A673 (cell line): Measurements from ENCODE around the gene AXDND1. TPM values are rescaled to one million over a fixed set of nuclear protein-coding genes. Genes with fewer than 3 reads are reported as not detected.
"Not testable (repeated sequence)": the region's sequence is repeated elsewhere in the genome, so short reads cannot be mapped to it uniquely, and the experiment has no call there.

Source experiments
- BruUV-seq: library from RNA; stranded (reverse); fragments of 400-500 nt; replicated peaks from 2 replicates; lab custom pipeline; 2021; lab: Mats Ljungman, UMichigan
- CTCF ChIA-PET: fragments of 300-600 bp; sonication (Branson Sonifier 250); formaldehyde crosslinking; loops from one replicate; lab custom pipeline; 2022; ENCODE audit warnings: antibody characterized with exemption; lab: Charles Lee
- POLR2A ChIA-PET: fragments of 300-600 bp; sonication (Branson Sonifier 250); formaldehyde crosslinking; loops from one replicate; lab custom pipeline; 2022; ENCODE audit warnings: antibody characterized with exemption; ENCODE audit not compliant: low non-redundant PET; lab: Charles Lee
- DNase-seq: peaks from one replicate; pipeline ENCODE4 v3.0.0-alpha.2; 2015; ENCODE audit warnings: low spot score
- H3K27ac ChIP-seq: fragments of 200-600 bp; sonication (generic); 2 replicates; pipeline ENCODE4 v1.5.1; 2016; ENCODE audit warnings: mixed run types, low read depth, mild to moderate bottlenecking, mixed read lengths, antibody characterized with exemption, low read length; ENCODE audit not compliant: poor library complexity, severe bottlenecking
- H3K27me3 ChIP-seq: fragments of 200-600 bp; sonication (generic); replicated peaks from 2 replicates; pipeline ENCODE4 v1.6.1; 2017; ENCODE audit warnings: mixed run types, low read depth, mild to moderate bottlenecking, mixed read lengths, antibody characterized with exemption, low read length; ENCODE audit not compliant: insufficient read depth, poor library complexity
- H3K36me3 ChIP-seq: fragments of 200-600 bp; sonication (generic); 2 replicates; pipeline ENCODE4 v1.6.1; 2016; ENCODE audit warnings: mixed run types, mild to moderate bottlenecking, mixed read lengths, antibody characterized with exemption, low read length; ENCODE audit not compliant: insufficient read depth, poor library complexity, severe bottlenecking
- H3K4me1 ChIP-seq: fragments of 200-600 bp; sonication (generic); 2 replicates; pipeline ENCODE4 v1.6.1; 2017; ENCODE audit warnings: mixed run types, mild to moderate bottlenecking, mixed read lengths, antibody characterized with exemption, low read length; ENCODE audit not compliant: insufficient read depth, poor library complexity, severe bottlenecking
- H3K4me3 ChIP-seq: fragments of 200-600 bp; sonication (generic); 2 replicates; pipeline ENCODE4 v1.5.1; 2016; ENCODE audit warnings: low read depth, mixed run types, mild to moderate bottlenecking, mixed read lengths, low read length; ENCODE audit not compliant: poor library complexity, severe bottlenecking
- H3K9me3 ChIP-seq: fragments of 200-600 bp; sonication (generic); 2 replicates; pipeline ENCODE4 v1.6.1; 2016; ENCODE audit warnings: mixed run types, low read depth, mild to moderate bottlenecking, mixed read lengths, antibody characterized with exemption, low read length; ENCODE audit not compliant: poor library complexity, severe bottlenecking
- CTCF ChIP-seq: fragments of 300-800, 200-600 bp; sonication (generic); conservative IDR thresholded peaks from 2 replicates; pipeline ENCODE4 v1.5.1; 2017; ENCODE audit warnings: low read depth, mild to moderate bottlenecking, antibody characterized with exemption, low read length, moderate library complexity, mixed read lengths
- EZH2 ChIP-seq: fragments of 200-600 bp; sonication (generic); IDR thresholded peaks from 2 replicates; pipeline ENCODE4 v1.6.1; 2017; ENCODE audit warnings: borderline replicate concordance, low read depth, mild to moderate bottlenecking, mixed read lengths, antibody characterized with exemption, low read length; ENCODE audit not compliant: poor library complexity, severe bottlenecking
- intact Hi-C: fragments of 100-400 bp; cut with micrococcal nuclease; formaldehyde crosslinking; loops from one replicate; pipeline ENCODE4 v1.10.0; 2022; ENCODE audit not compliant: unreplicated experiment
- total RNA-seq: library from RNA; stranded (reverse); gene quantifications from 2 replicates; pipeline ENCODE4 v1.2.3, GENCODE V29; 2021

AXDND1 gene
- total RNA-seq, 1 experiment from 2014 or later = not detected

DNA sequence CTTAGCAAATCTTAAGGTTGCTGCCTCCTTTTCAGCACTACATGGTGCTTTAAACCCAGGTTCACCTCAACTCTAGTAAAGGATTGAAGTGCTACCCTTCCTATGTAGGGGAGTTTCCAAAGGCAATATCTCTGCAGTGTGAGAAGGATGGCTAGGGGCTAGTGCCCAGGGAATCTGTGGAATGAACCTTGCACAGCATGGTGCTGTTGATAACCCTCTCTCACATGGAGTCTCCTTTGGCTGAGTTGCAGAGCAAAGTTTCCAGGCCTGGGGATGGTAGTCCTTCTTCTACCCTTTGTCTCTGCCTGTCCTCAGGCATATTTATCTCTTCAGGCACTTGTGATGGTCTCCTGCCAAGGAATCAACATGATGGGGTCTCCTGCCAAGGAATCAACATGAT, 59.4 kb downstream of the AXDND1 start:
- no peak overlapping the region for H3K4me3 ChIP-seq
- H3K27me3 ChIP-seq = no peaks in the 10 kb centered on the region
- H3K4me1 ChIP-seq = no peaks in the 10 kb centered on the region
- H3K36me3 ChIP-seq = no peaks in the 10 kb centered on the region
- ChIA-PET POLR2A (no interaction called here), CTCF (no interaction called here)
- TF ChIP-seq CTCF (no peak), EZH2 (no peak)
- no peaks in the 10 kb centered on the region for H3K9me3 ChIP-seq
- intact Hi-C loops = no loop called here
- H3K27ac ChIP-seq = no peak overlapping the region
- no peak for DNase-seq
- BruUV-seq = no TSS peak

- no peak overlapping the region for H3K4me3 ChIP-seq
- no TSS peak for BruUV-seq
- H3K9me3 ChIP-seq = no peaks in the 10 kb centered on the region
- H3K36me3 ChIP-seq = no peaks in the 10 kb centered on the region
- intact Hi-C loops = no loop called here
- DNase-seq = no peak
- TF ChIP-seq EZH2 (no peak), CTCF (no peak)
- H3K4me1 ChIP-seq = no peaks in the 10 kb centered on the region
- ChIA-PET POLR2A (no interaction called here), CTCF (no interaction called here)
- peaks cover 3% of the 10 kb centered on the region for H3K27me3 ChIP-seq
- no peak overlapping the region for H3K27ac ChIP-seq
Measured at GRCh38 chr1:179437171-179437570, 71.4 kb downstream of the AXDND1 start.

DNA sequence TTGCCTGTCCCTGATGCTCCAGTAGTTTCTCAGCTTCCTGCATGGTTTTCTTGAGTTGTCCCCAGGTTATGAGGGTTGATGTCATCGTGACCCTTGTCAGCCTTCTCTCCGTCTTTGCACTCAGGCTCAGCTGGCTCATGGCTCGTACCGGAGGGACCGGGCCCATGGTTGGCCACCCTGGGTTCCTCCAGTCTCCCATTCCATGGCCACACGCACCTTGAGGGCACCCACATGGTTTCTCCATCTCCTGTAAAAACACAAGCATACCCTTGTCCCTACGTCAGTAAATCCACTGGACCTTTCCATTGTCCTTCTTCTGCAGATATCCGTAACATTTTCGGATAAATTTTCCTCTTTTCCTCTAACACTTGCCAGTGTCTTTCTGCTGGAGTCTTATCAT, 73.9 kb downstream of the AXDND1 start:
- H3K4me1 ChIP-seq, H3K27me3 ChIP-seq, H3K4me3 ChIP-seq, BruUV-seq, H3K36me3 ChIP-seq, H3K27ac ChIP-seq, intact Hi-C loops, H3K9me3 ChIP-seq, CTCF ChIA-PET, DNase-seq, POLR2A ChIA-PET: not testable (repeated sequence)

GRCh38 chr1:179440301-179440700, 74.5 kb downstream of the AXDND1 start:
- POLR2A ChIA-PET, DNase-seq, H3K4me3 ChIP-seq, H3K9me3 ChIP-seq, H3K27ac ChIP-seq, H3K4me1 ChIP-seq, H3K27me3 ChIP-seq, intact Hi-C loops, BruUV-seq, H3K36me3 ChIP-seq, CTCF ChIA-PET: not testable (repeated sequence)
